HEK293T (cell line): ENCODE data around the gene GULP1.

Experiments used
- CTCF ChIA-PET: fragments of 350-600 bp; formaldehyde crosslinking; extraction: SDS; loops from one replicate; lab custom pipeline; 2021; ENCODE audit warnings: antibody characterized with exemption, inconsistent platforms; lab: Yijun Ruan, JAX
- POLR2A ChIA-PET: fragments of 350-600 bp; formaldehyde crosslinking; extraction: SDS; loops from one replicate; lab custom pipeline; 2020; ENCODE audit warnings: antibody characterized with exemption, inconsistent platforms; lab: Yijun Ruan, JAX
- DNase-seq: peaks from one replicate; pipeline ENCODE4 v3.0.0; 2012; ENCODE audit warnings: mixed read lengths; ENCODE audit errors: extremely low spot score
- ARNT ChIP-seq: fragments of 450-650 bp; IDR thresholded peaks from 2 replicates; pipeline ENCODE4 v1.6.1; 2017; ENCODE audit warnings: mild to moderate bottlenecking
- BHLHE40 ChIP-seq: fragments of 450-650 bp; IDR thresholded peaks from 2 replicates; pipeline ENCODE4 v1.6.1; 2016; ENCODE audit warnings: mild to moderate bottlenecking, moderate library complexity, borderline replicate concordance
- CTBP1 ChIP-seq: fragments of 450-650 bp; IDR thresholded peaks from 2 replicates; pipeline ENCODE4 v1.6.1; 2016; ENCODE audit warnings: borderline replicate concordance
- ELF4 ChIP-seq: fragments of 450-650 bp; IDR thresholded peaks from 2 replicates; pipeline ENCODE4 v1.6.1; 2017; ENCODE audit warnings: antibody characterized with exemption
- FOXA1 ChIP-seq: fragments of 450-650 bp; IDR thresholded peaks from 2 replicates; pipeline ENCODE4 v1.6.1; 2016; ENCODE audit warnings: mild to moderate bottlenecking
- FOXK2 ChIP-seq: fragments of 450-650 bp; IDR thresholded peaks from 2 replicates; pipeline ENCODE4 v1.6.1; 2016; ENCODE audit warnings: mild to moderate bottlenecking
- FOXM1 ChIP-seq: fragments of 450-650 bp; IDR thresholded peaks from 2 replicates; pipeline ENCODE4 v1.6.1; 2017; ENCODE audit warnings: mild to moderate bottlenecking, borderline replicate concordance
- HDGF ChIP-seq: fragments of 450-650 bp; IDR thresholded peaks from 2 replicates; pipeline ENCODE4 v1.6.1; 2017; ENCODE audit warnings: antibody characterized with exemption, borderline replicate concordance
- L3MBTL2 ChIP-seq: fragments of 450-650 bp; conservative IDR thresholded peaks from 2 replicates; pipeline ENCODE4 v1.6.1; 2016; ENCODE audit warnings: mild to moderate bottlenecking
- LEF1 ChIP-seq: fragments of 450-650 bp; IDR thresholded peaks from 2 replicates; pipeline ENCODE4 v1.6.1; 2017; ENCODE audit warnings: mild to moderate bottlenecking, borderline replicate concordance
- NFRKB ChIP-seq: fragments of 450-650 bp; IDR thresholded peaks from 2 replicates; pipeline ENCODE4 v1.6.1; 2016; ENCODE audit warnings: mild to moderate bottlenecking, moderate library complexity
- SP1 ChIP-seq: fragments of 450-650 bp; IDR thresholded peaks from 2 replicates; pipeline ENCODE4 v1.6.1; 2017
- SUZ12 ChIP-seq: fragments of 450-650 bp; IDR thresholded peaks from 2 replicates; pipeline ENCODE4 v1.6.1; 2016; ENCODE audit warnings: mild to moderate bottlenecking
- TARDBP ChIP-seq: fragments of 450-650 bp; IDR thresholded peaks from 2 replicates; pipeline ENCODE4 v1.6.1; 2016
- ZNF384 ChIP-seq: fragments of 450-650 bp; IDR thresholded peaks from 2 replicates; pipeline ENCODE4 v1.6.1; 2016
- TF ChIP-seq, protein P1 (sequence below): fragments of 450-650 bp; IDR thresholded peaks from 2 replicates; pipeline ENCODE4 v1.6.1; 2016

Gene GULP1

DNA sequence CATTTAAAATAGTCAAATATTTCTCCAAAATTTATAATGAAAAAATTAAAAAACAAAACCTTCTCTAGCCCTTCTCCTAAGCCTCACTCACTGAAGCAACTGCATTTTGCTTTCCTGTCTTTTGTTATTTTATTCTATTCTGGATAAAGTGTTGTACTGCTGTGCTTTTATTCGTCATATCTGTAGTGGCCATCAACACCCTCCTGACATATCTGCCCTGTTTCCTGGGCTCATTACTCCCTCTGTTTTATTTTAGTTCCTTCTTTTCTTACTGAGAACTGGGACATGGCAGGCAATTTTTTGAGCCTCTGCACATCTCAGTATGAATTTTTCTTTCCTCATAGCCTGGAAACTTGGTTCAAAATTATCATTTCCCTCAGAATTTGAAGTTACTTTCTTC lies 224.2 kb downstream of the GULP1 start:
- DNase-seq, result no peak
- TF ChIP-seq LEF1 (no peak), SP1 (no peak), ZNF384 (no peak), CTBP1 (no peak), SUZ12 (no peak), FOXA1 (no peak), BHLHE40 (no peak), HDGF (no peak)
- TF ChIP-seq, protein P1, sequence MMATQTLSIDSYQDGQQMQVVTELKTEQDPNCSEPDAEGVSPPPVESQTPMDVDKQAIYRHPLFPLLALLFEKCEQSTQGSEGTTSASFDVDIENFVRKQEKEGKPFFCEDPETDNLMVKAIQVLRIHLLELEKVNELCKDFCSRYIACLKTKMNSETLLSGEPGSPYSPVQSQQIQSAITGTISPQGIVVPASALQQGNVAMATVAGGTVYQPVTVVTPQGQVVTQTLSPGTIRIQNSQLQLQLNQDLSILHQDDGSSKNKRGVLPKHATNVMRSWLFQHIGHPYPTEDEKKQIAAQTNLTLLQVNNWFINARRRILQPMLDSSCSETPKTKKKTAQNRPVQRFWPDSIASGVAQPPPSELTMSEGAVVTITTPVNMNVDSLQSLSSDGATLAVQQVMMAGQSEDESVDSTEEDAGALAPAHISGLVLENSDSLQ, result no peak
- POLR2A ChIA-PET, result no interaction called here
- CTCF ChIA-PET, result no interaction called here

- TF ChIP-seq NFRKB (no peak), HDGF (no peak), TARDBP (no peak)
- POLR2A ChIA-PET, result no interaction called here
- CTCF ChIA-PET, result no interaction called here
- no peak for DNase-seq
These were observed 226.0 kb downstream of the GULP1 start for GRCh38 chr2:188517549-188518215.

GRCh38 chr2:188518381-188518780 lies 226.7 kb downstream of the GULP1 start:
- POLR2A ChIA-PET, result no interaction called here
- TF ChIP-seq FOXA1 (no peak), FOXM1 (no peak), TARDBP (no peak), NFRKB (no peak), BHLHE40 (no peak), HDGF (no peak), ZNF384 (no peak), ELF4 (no peak)
- CTCF ChIA-PET, result interaction anchor here (0.6 kb wide), 1 partner anchor 1114 kb away, joined by 4 read pairs; no protein-coding TSS in a partner anchor
- no peak for DNase-seq

DNA sequence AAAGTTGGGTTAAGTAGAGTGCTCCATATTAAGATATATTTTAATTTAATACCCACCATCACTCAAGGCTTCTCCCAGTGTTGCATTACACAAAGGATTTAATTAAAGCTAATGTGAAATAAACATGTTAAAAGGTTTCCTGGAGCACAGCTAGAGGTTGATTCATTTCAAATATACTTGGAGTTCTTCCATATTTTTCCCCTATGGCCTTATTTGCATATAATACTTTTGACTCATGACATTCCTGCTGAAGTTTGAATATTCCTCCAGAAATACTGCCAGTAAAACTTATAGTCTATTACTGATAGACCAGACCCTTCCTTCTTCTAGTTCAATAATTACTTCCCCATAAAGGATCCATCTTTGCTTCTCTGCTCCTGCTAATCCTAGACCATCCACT lies 227.5 kb downstream of the GULP1 start:
- CTCF ChIA-PET, result no interaction called here

DNA sequence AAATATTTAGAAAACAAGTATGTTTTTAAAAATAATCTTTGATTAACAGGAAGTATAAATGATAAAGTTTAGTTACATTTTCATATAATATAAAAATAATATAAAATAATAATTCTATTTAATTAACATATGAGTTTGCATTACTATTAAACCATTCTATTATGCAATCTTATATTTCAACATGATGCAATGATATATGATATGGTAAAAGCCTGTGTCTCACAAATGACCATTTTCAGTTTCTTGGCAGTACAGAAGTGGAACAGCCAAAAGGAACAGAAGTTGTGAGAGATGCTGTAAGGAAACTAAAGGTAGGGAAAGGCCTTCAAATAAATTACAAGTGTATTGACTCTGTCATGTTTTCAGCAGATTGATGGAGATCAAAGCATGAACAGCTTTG lies 230.8 kb downstream of the GULP1 start:
- TF ChIP-seq SP1 (no peak), LEF1 (no peak), BHLHE40 (no peak), HDGF (no peak), TARDBP (no peak), FOXA1 (no peak), CTBP1 (no peak), SUZ12 (no peak), NFRKB (no peak), ARNT (no peak), FOXM1 (no peak), ZNF384 (no peak), L3MBTL2 (no peak), FOXK2 (no peak), ELF4 (no peak)
- TF ChIP-seq, protein P1, result no peak
- ChIA-PET POLR2A (no interaction called here), CTCF (interaction anchor here (1.0 to 1.3 kb wide), 2 partner anchors 454 to 462 kb away, joined by 3 to 6 read pairs; no protein-coding TSS in a partner anchor)
- DNase-seq, result no peak

More for the DNA sequence above, 227.5 kb downstream of the GULP1 start:
- TF ChIP-seq L3MBTL2 (no peak), FOXM1 (no peak), NFRKB (no peak), FOXK2 (no peak), HDGF (no peak), FOXA1 (no peak), SUZ12 (no peak), ELF4 (no peak), ARNT (no peak), ZNF384 (no peak)
- TF ChIP-seq, protein P1, result no peak
- POLR2A ChIA-PET, result no interaction called here
- DNase-seq, result no peak

DNA sequence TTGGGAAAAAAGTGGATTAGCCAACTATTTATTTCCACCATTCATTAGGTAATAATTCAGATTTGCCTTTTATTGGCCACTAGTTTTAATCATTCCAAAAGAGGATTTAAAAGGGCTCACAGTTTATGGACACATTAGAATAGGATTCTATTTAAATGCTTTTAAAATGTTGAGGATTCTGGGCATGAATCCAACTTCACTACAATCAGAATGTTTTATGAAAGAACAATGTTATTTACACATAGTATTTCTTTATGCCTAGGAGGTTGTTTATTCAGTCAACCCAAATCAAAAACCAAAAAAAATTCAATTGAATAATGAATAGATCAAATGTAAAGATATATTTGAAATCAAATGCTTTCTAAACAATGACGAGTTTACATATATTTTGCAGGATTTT lies 232.2 kb downstream of the GULP1 start:
- ChIA-PET CTCF (interaction anchor here (0.6 to 1.3 kb wide), 4 partner anchors 15 to 600 kb away, joined by 3 to 6 read pairs (median 4); no protein-coding TSS in a partner anchor), POLR2A (no interaction called here)
- no peak for DNase-seq
- no peak for TF ChIP-seq L3MBTL2
- TF ChIP-seq SUZ12, result no peak
- no peak for TF ChIP-seq FOXM1
- no peak for TF ChIP-seq BHLHE40
- TF ChIP-seq SP1, result no peak
- no peak for TF ChIP-seq ELF4
- TF ChIP-seq TARDBP, result no peak
- no peak for TF ChIP-seq NFRKB
- no peak for TF ChIP-seq LEF1
- TF ChIP-seq HDGF, result no peak
- TF ChIP-seq ARNT, result no peak
- no peak for TF ChIP-seq CTBP1
- TF ChIP-seq ZNF384, result no peak
- TF ChIP-seq FOXK2, result no peak
- TF ChIP-seq FOXA1, result no peak
- TF ChIP-seq, protein P1, result no peak
